Liver (tissue), 9 donors: Measurements from ENCODE around the gene GGTLC2. TPM values are rescaled to one million over a fixed set of nuclear protein-coding genes. Genes with fewer than 3 reads are reported as not detected.

ENCODE experiments used
- DNase-seq: peaks from one replicate; pipeline ENCODE4 v3.0.0-alpha.2; 2017; ENCODE audit warnings: low spot score
- H3K27ac ChIP-seq, 2 donors: one replicate each; pipeline ENCODE4 v1.7.0; 2013; ENCODE audit warnings: inconsistent platforms in 2 of 2, low read length in 2 of 2, control low read depth in 1 of 2, low read depth in 1 of 2, mild to moderate bottlenecking in 1 of 2
- H3K27me3 ChIP-seq, 4 donors: one replicate each; pipeline versions ENCODE4 v1.6.1 to v1.7.0; 2013; ENCODE audit warnings: low read length in 3 of 4, inconsistent platforms in 1 of 4, mild to moderate bottlenecking in 1 of 4, moderate library complexity in 1 of 4; ENCODE audit not compliant: control insufficient read depth in 4 of 4, insufficient read depth in 4 of 4
- H3K36me3 ChIP-seq, 4 donors: one replicate each; pipeline versions ENCODE4 v1.6.1 to v1.7.0; 2013; ENCODE audit warnings: low read length in 3 of 4, mild to moderate bottlenecking in 3 of 4, low read depth in 1 of 4, moderate library complexity in 1 of 4; ENCODE audit not compliant: control insufficient read depth in 4 of 4, insufficient read depth in 3 of 4
- H3K4me1 ChIP-seq, 4 donors: one replicate each; pipeline versions ENCODE4 v1.6.1 to v1.7.0; 2013; ENCODE audit warnings: low read length in 3 of 4, mild to moderate bottlenecking in 3 of 4, moderate library complexity in 1 of 4; ENCODE audit not compliant: control insufficient read depth in 4 of 4, insufficient read depth in 4 of 4
- H3K4me3 ChIP-seq, 3 donors: one replicate each; pipeline versions ENCODE4 v1.6.1 to v1.7.0; 2013; ENCODE audit warnings: low read length in 3 of 3, control low read depth in 1 of 3, low read depth in 1 of 3, mild to moderate bottlenecking in 1 of 3
- H3K9ac ChIP-seq, 2 donors: one replicate each; pipeline ENCODE4 v1.7.0; 2013; ENCODE audit warnings: low read length in 2 of 2, mild to moderate bottlenecking in 2 of 2, moderate library complexity in 2 of 2, control low read depth in 1 of 2, low read depth in 1 of 2
- H3K9me3 ChIP-seq, 4 donors: one replicate each; pipeline versions ENCODE4 v1.6.1 to v1.7.0; 2013; ENCODE audit warnings: low read length in 3 of 4; ENCODE audit not compliant: control insufficient read depth in 4 of 4
- ATF3 ChIP-seq: IDR thresholded peaks from 2 replicates; pipeline ENCODE4 v1.6.1; 2016; ENCODE audit warnings: antibody characterized with exemption
- CTCF ChIP-seq: fragments of 150-350 bp; IDR thresholded peaks from 2 replicates; pipeline ENCODE4 v1.5.1; 2017; ENCODE audit warnings: improper control_type of control experiment, low read depth, low read length; ENCODE audit not compliant: missing input control
- EGR1 ChIP-seq, 2 donors: IDR thresholded peaks; 2 replicates each; pipeline ENCODE4 v1.6.1; 2016 to 2018; ENCODE audit warnings: antibody characterized with exemption in 2 of 2, low read depth in 2 of 2
- FOXA1 ChIP-seq: IDR thresholded peaks from 2 replicates; pipeline ENCODE4 v1.6.1; 2016; ENCODE audit warnings: antibody characterized with exemption
- FOXA2 ChIP-seq: IDR thresholded peaks from 2 replicates; pipeline ENCODE4 v1.6.1; 2016; ENCODE audit warnings: antibody characterized with exemption
- HNF4A ChIP-seq, 2 donors: conservative IDR thresholded peaks; 2 replicates each; pipeline ENCODE4 v1.6.1; 2016; ENCODE audit warnings: antibody characterized with exemption in 2 of 2, mild to moderate bottlenecking in 2 of 2
- HNF4G ChIP-seq: IDR thresholded peaks from 2 replicates; pipeline ENCODE4 v1.6.1; 2016; ENCODE audit warnings: antibody characterized with exemption
- JUND ChIP-seq, 2 donors: IDR thresholded peaks; 2 replicates each; pipeline ENCODE4 v1.6.1; 2016; ENCODE audit warnings: antibody characterized with exemption in 2 of 2
- MAX ChIP-seq: IDR thresholded peaks from 2 replicates; pipeline ENCODE4 v1.6.1; 2016; ENCODE audit warnings: antibody characterized with exemption
- NR2F2 ChIP-seq: IDR thresholded peaks from 2 replicates; pipeline ENCODE4 v1.6.1; 2016; ENCODE audit warnings: antibody characterized with exemption
- REST ChIP-seq: IDR thresholded peaks from 2 replicates; pipeline ENCODE4 v1.6.1; 2016; ENCODE audit warnings: antibody characterized with exemption, mild to moderate bottlenecking
- RXRA ChIP-seq, 2 donors: IDR thresholded peaks; 2 replicates each; pipeline ENCODE4 v1.6.1; 2017 to 2018; ENCODE audit warnings: antibody characterized with exemption in 2 of 2, mild to moderate bottlenecking in 1 of 2
- SP1 ChIP-seq: IDR thresholded peaks from 2 replicates; pipeline ENCODE4 v1.6.1; 2018; ENCODE audit warnings: antibody characterized with exemption, mild to moderate bottlenecking
- YY1 ChIP-seq: IDR thresholded peaks from 2 replicates; pipeline ENCODE4 v1.6.1; 2016; ENCODE audit warnings: antibody characterized with exemption, mild to moderate bottlenecking
- ZBTB33 ChIP-seq: IDR thresholded peaks from 2 replicates; pipeline ENCODE4 v1.6.1; 2016; ENCODE audit warnings: antibody characterized with exemption
- WGBS: extraction: QIAGEN DNeasy Blood & Tissue Kit; methylation state at CpG from one replicate; pipeline ENCODE4 v1.1.7; 2013; 5-methylcytosine and 5-hydroxymethylcytosine counted together
- polyA plus RNA-seq, 2 donors: library from polyadenylated mRNA; stranded (reverse) in 1 of 2; unstranded in 1 of 2; fragments of 200-250 nt in 1 of 2; fragments of >200 nt in 1 of 2; fragmentation: Nextera tagmentation in 1 of 2; extraction: Ambion mirVana in 1 of 2; gene quantifications; one replicate each; pipeline versions ENCODE4 v1.2.1 to v1.2.3, GENCODE V29; 2013 to 2015
- total RNA-seq, 2 donors: library from RNA; depleted of rRNA; stranded (reverse); fragments of >200 nt; gene quantifications; one replicate each; pipeline ENCODE4 v1.2.3, GENCODE V29; 2014
- donor health status: healthy.
- donor health status: healthy.
- donor health status: healthy.
- donor health status: healthy.
- donor health status: healthy.

Gene GGTLC2
- total and polyA plus RNA-seq, 4 donors = not detected

GRCh38 chr22:22670076-22670795 lies 25.8 kb downstream of the GGTLC2 start:
- H3K4me3 ChIP-seq = no peak overlapping the region
- peaks cover 0 to 4% (median under 1%) of the 10 kb centered on the region in 4 donors for H3K9me3 ChIP-seq
- H3K36me3 ChIP-seq = no peaks in the 10 kb centered on the region
- DNase-seq = no peak
- H3K27me3 ChIP-seq = no peaks in the 10 kb centered on the region
- 78% methylated on average over 4 of the region's 4 CpGs for WGBS
- no peak overlapping the region for H3K9ac ChIP-seq
- TF ChIP-seq RXRA (IDR thresholded peaks at IDR 0.05) = no peak
- no peak for TF ChIP-seq YY1
- no peak for TF ChIP-seq JUND (IDR thresholded peaks at IDR 0.05)
- no peak for TF ChIP-seq NR2F2
- TF ChIP-seq EGR1 (IDR thresholded peaks at IDR 0.05; ENCODE audit: low read depth in 2 of 2) = no peak
- TF ChIP-seq HNF4A (conservative IDR thresholded peaks at IDR 0.05) = no peak
- no peak for TF ChIP-seq FOXA1
- TF ChIP-seq SP1 = no peak
- no peak for TF ChIP-seq FOXA2
- no peaks in the 10 kb centered on the region for H3K4me1 ChIP-seq
- H3K27ac ChIP-seq = no peak overlapping the region

- H3K9ac ChIP-seq = no peak overlapping the region
- no peak overlapping the region for H3K4me3 ChIP-seq
- TF ChIP-seq CTCF = no peak
- no peak for TF ChIP-seq MAX
- TF ChIP-seq HNF4G = no peak
- no peak for TF ChIP-seq FOXA2
- TF ChIP-seq REST = no peak
- no peak for TF ChIP-seq ATF3
- TF ChIP-seq SP1 = no peak
- no peak for TF ChIP-seq JUND (IDR thresholded peaks at IDR 0.05)
- no peak for TF ChIP-seq ZBTB33
- H3K27ac ChIP-seq = no peak overlapping the region
- H3K9me3 ChIP-seq = peaks cover 0 to 4% (median under 1%) of the 10 kb centered on the region in 4 donors
- WGBS = 97% methylated on average over 1 of the region's 1 CpG
- H3K4me1 ChIP-seq = no peaks in the 10 kb centered on the region
- DNase-seq = no peak
- no peaks in the 10 kb centered on the region for H3K27me3 ChIP-seq
- H3K36me3 ChIP-seq = no peaks in the 10 kb centered on the region
These were observed 27.1 kb downstream of the GGTLC2 start for GRCh38 chr22:22671506-22671905.
